Mesenchymal stem cell (in vitro differentiated cells and primary cell): ENCODE results near the gene ASMTL.

Experiments
- DNase-seq: peaks from one replicate; pipeline ENCODE4 v3.0.0-alpha.2; 2013
- H2AFZ ChIP-seq: one replicate; pipeline ENCODE4 v1.6.1; 2013; ENCODE audit warnings: low read depth, mild to moderate bottlenecking, control low read depth, inconsistent platforms, low read length, moderate library complexity
- H2AK5ac ChIP-seq: 2 replicates; pipeline ENCODE4 v1.6.1; 2013; ENCODE audit warnings: low read length, moderate library complexity, mild to moderate bottlenecking, inconsistent platforms; ENCODE audit not compliant: severe bottlenecking
- H2BK120ac ChIP-seq: one replicate; pipeline ENCODE4 v1.6.1; 2013; ENCODE audit warnings: low read depth, mild to moderate bottlenecking, inconsistent platforms, low read length, moderate library complexity
- H2BK12ac ChIP-seq, 2 experiments: one replicate each; pipeline ENCODE4 v1.6.1; 2013; ENCODE audit warnings: inconsistent platforms in 2 of 2, low read length in 2 of 2, mild to moderate bottlenecking in 2 of 2, moderate library complexity in 2 of 2, control low read depth in 1 of 2
- H2BK15ac ChIP-seq: one replicate; pipeline ENCODE4 v1.6.1; 2013; ENCODE audit warnings: mild to moderate bottlenecking, low read depth, inconsistent platforms; ENCODE audit not compliant: poor library complexity, severe bottlenecking
- H2BK5ac ChIP-seq: 2 replicates; pipeline ENCODE4 v1.6.1; 2013; ENCODE audit warnings: low read depth, mild to moderate bottlenecking, low read length, control low read depth, inconsistent platforms; ENCODE audit not compliant: poor library complexity, severe bottlenecking
- H3K14ac ChIP-seq, 2 experiments: one replicate each; pipeline ENCODE4 v1.6.1; 2013; ENCODE audit warnings: inconsistent platforms in 2 of 2, low read length in 2 of 2, control low read depth in 1 of 2, mild to moderate bottlenecking in 1 of 2, moderate library complexity in 1 of 2
- H3K18ac ChIP-seq, 2 experiments: one replicate each; pipeline ENCODE4 v1.6.1; 2013; ENCODE audit warnings: inconsistent platforms in 2 of 2, low read length in 2 of 2, control low read depth in 1 of 2, low read depth in 1 of 2, mild to moderate bottlenecking in 1 of 2
- H3K23ac ChIP-seq, 2 experiments: one replicate each; pipeline ENCODE4 v1.6.1; 2013; ENCODE audit warnings: inconsistent platforms in 2 of 2, low read length in 2 of 2, mild to moderate bottlenecking in 2 of 2, moderate library complexity in 2 of 2, control low read depth in 1 of 2
- H3K27ac ChIP-seq: 2 replicates; pipeline ENCODE4 v1.5.1; 2013; ENCODE audit warnings: mild to moderate bottlenecking, moderate library complexity, low read length, control low read depth, inconsistent platforms; ENCODE audit not compliant: poor library complexity, severe bottlenecking
- H3K27me3 ChIP-seq, 2 experiments: 2 replicates each; pipeline versions ENCODE4 v1.6.1 to v1.7.0; 2013; ENCODE audit warnings: low read length in 2 of 2, mild to moderate bottlenecking in 2 of 2, moderate library complexity in 2 of 2, control low read depth in 1 of 2, inconsistent platforms in 1 of 2; ENCODE audit not compliant: control insufficient read depth in 1 of 2, insufficient read depth in 1 of 2
- H3K36me3 ChIP-seq, 2 experiments: 2 replicates each; pipeline versions ENCODE4 v1.6.1 to v1.7.0; 2013; ENCODE audit warnings: low read length in 2 of 2, control low read depth in 1 of 2, inconsistent platforms in 1 of 2, low read depth in 1 of 2, mild to moderate bottlenecking in 1 of 2; ENCODE audit not compliant: insufficient read depth in 2 of 2, control insufficient read depth in 1 of 2
- H3K4ac ChIP-seq, 2 experiments: one replicate each; pipeline ENCODE4 v1.6.1; 2013; ENCODE audit warnings: inconsistent platforms in 2 of 2, low read length in 2 of 2, mild to moderate bottlenecking in 2 of 2, moderate library complexity in 2 of 2, control low read depth in 1 of 2, low read depth in 1 of 2
- H3K4me1 ChIP-seq: 2 replicates; pipeline ENCODE4 v1.6.1; 2013; ENCODE audit warnings: low read depth, low read length, control low read depth; ENCODE audit not compliant: control insufficient read depth, insufficient read depth
- H3K4me2 ChIP-seq: 2 replicates; pipeline ENCODE4 v1.6.1; 2013; ENCODE audit warnings: low read length, mild to moderate bottlenecking, inconsistent platforms; ENCODE audit not compliant: poor library complexity, severe bottlenecking
- H3K4me3 ChIP-seq, 2 experiments: 2 replicates each; pipeline versions ENCODE4 v1.5.1 to v1.7.0; 2013; ENCODE audit warnings: low read length in 2 of 2, mild to moderate bottlenecking in 2 of 2, control low read depth in 1 of 2, low read depth in 1 of 2; ENCODE audit not compliant: insufficient read depth in 1 of 2
- H3K79me1 ChIP-seq: replicated peaks from 2 replicates; pipeline ENCODE4 v1.6.1; 2013; ENCODE audit warnings: mild to moderate bottlenecking, control low read depth, low read length, inconsistent platforms; ENCODE audit not compliant: poor library complexity, severe bottlenecking
- H3K9ac ChIP-seq: 2 replicates; pipeline ENCODE4 v1.7.0; 2013; ENCODE audit warnings: mild to moderate bottlenecking, low read length, moderate library complexity
- H3K9me3 ChIP-seq: 2 replicates; pipeline ENCODE4 v1.7.0; 2013; ENCODE audit warnings: mild to moderate bottlenecking, low read length; ENCODE audit not compliant: control insufficient read depth
- H4K8ac ChIP-seq: one replicate; pipeline ENCODE4 v1.6.1; 2013; ENCODE audit warnings: inconsistent platforms, mild to moderate bottlenecking, low read length, moderate library complexity
- H4K91ac ChIP-seq: one replicate; pipeline ENCODE4 v1.6.1; 2013; ENCODE audit warnings: mild to moderate bottlenecking, low read length, inconsistent platforms
- WGBS: methylation state at CpG from one replicate; pipeline ENCODE4 v1.1.7; 2013; ENCODE audit warnings: mixed read lengths; 5-methylcytosine and 5-hydroxymethylcytosine counted together

The ASMTL gene

DNA sequence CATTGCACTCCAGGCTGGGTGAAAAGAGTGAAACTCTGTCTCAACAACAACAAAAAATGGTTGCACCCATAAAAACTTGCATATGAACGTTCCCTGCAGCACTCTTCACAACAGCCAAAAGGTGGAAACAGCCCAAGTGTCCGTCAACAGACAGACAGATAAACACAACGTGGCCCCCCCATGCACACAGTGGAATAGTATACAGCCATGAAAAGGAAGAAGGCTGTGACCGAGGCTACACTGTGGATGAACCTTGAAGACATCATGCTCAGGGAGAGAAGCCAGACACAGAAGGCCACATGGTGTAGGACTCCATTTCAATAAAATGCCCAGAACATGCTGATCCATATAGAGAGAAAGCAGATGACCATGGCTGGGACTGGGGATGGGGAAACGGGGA lies 33.5 kb upstream of the ASMTL start:
- Histone ChIP-seq H2AFZ (no peak overlapping the region), H3K79me1 (no peaks in the 10 kb centered on the region), H4K91ac (no peak overlapping the region), H2BK15ac (no peak overlapping the region), H3K27ac (no peak overlapping the region), H3K14ac (no peak overlapping the region), H3K4me2 (no peak overlapping the region), H3K27me3 (peaks cover 0 to 15% of the 10 kb centered on the region in 2 experiments), H3K4ac (no peak overlapping the region), H2AK5ac (no peak overlapping the region), H3K36me3 (no peaks in the 10 kb centered on the region), H4K8ac (no peak overlapping the region), H2BK12ac (no peak overlapping the region), H3K9ac (no peak overlapping the region), H2BK120ac (no peak overlapping the region), H3K4me1 (peaks cover 6% of the 10 kb centered on the region), H3K9me3 (no peaks in the 10 kb centered on the region), H3K4me3 (no peak overlapping the region), H3K23ac (no peak overlapping the region), H2BK5ac (no peak overlapping the region), H3K18ac (no peak overlapping the region)
- WGBS, result 85% methylated on average over 4 of the region's 5 CpGs
- DNase-seq, result no peak

DNA sequence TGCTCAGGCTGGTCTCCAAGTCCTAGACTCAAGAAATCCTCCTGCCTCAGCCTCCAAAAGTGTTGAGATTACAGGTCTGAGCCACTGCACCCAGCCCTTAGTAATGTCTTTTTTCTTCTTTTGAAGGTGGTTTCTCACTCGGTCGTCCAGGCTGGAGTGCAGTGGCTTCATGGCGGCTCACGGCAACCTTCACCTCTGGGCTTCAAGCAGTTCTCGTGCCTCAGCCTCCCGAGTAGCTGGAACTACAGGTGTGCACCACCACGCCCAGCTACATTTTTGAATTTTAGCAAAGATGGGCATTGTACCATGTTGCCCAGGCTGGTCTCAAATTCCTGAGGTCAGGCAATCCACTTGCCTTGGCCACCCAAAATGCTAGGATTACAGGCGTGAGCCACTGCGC lies 32.3 kb upstream of the ASMTL start:
- Histone ChIP-seq H3K9me3 (peaks cover under 1% of the 10 kb centered on the region), H3K18ac (no peak overlapping the region), H3K27ac (no peak overlapping the region), H3K14ac (no peak overlapping the region), H3K27me3 (peaks cover 0 to 15% of the 10 kb centered on the region in 2 experiments), H3K4me1 (peaks cover 8% of the 10 kb centered on the region), H2BK15ac (no peak overlapping the region), H4K8ac (no peak overlapping the region), H2AFZ (no peak overlapping the region), H3K9ac (no peak overlapping the region), H3K36me3 (no peaks in the 10 kb centered on the region), H3K79me1 (no peaks in the 10 kb centered on the region), H3K4me3 (no peak overlapping the region), H3K23ac (no peak overlapping the region), H4K91ac (no peak overlapping the region), H2AK5ac (no peak overlapping the region), H2BK12ac (no peak overlapping the region), H2BK5ac (no peak overlapping the region), H3K4ac (no peak overlapping the region), H3K4me2 (no peak overlapping the region), H2BK120ac (no peak overlapping the region)
- no peak for DNase-seq
- WGBS, result 87% methylated on average over 7 of the region's 9 CpGs

- no peak overlapping the region for H4K8ac ChIP-seq
- no peak overlapping the region for H3K27ac ChIP-seq
- no peak overlapping the region for H3K4me2 ChIP-seq
- H2BK5ac ChIP-seq, result no peak overlapping the region
- H3K18ac ChIP-seq, result no peak overlapping the region
- DNase-seq, result no peak
- H3K4me1 ChIP-seq, result peaks cover 8% of the 10 kb centered on the region
- no peak overlapping the region for H2BK12ac ChIP-seq
- H3K27me3 ChIP-seq, result peaks cover 0 to 15% of the 10 kb centered on the region in 2 experiments
- peaks cover 5% of the 10 kb centered on the region for H3K9me3 ChIP-seq
- H4K91ac ChIP-seq, result no peak overlapping the region
- no peak overlapping the region for H3K14ac ChIP-seq
- no peak overlapping the region for H3K9ac ChIP-seq
- H2AFZ ChIP-seq, result no peak overlapping the region
- H3K23ac ChIP-seq, result no peak overlapping the region
- H2BK120ac ChIP-seq, result no peak overlapping the region
- H2BK15ac ChIP-seq, result no peak overlapping the region
- no peaks in the 10 kb centered on the region for H3K79me1 ChIP-seq
- WGBS, result 100% methylated on average over 1 of the region's 5 CpGs
- H3K36me3 ChIP-seq, result no peaks in the 10 kb centered on the region
- H3K4me3 ChIP-seq, result no peak overlapping the region
- H3K4ac ChIP-seq, result no peak overlapping the region
- no peak overlapping the region for H2AK5ac ChIP-seq
Observed at GRCh38 chrX:1484638-1485019, 31.9 kb upstream of the ASMTL start.

DNA sequence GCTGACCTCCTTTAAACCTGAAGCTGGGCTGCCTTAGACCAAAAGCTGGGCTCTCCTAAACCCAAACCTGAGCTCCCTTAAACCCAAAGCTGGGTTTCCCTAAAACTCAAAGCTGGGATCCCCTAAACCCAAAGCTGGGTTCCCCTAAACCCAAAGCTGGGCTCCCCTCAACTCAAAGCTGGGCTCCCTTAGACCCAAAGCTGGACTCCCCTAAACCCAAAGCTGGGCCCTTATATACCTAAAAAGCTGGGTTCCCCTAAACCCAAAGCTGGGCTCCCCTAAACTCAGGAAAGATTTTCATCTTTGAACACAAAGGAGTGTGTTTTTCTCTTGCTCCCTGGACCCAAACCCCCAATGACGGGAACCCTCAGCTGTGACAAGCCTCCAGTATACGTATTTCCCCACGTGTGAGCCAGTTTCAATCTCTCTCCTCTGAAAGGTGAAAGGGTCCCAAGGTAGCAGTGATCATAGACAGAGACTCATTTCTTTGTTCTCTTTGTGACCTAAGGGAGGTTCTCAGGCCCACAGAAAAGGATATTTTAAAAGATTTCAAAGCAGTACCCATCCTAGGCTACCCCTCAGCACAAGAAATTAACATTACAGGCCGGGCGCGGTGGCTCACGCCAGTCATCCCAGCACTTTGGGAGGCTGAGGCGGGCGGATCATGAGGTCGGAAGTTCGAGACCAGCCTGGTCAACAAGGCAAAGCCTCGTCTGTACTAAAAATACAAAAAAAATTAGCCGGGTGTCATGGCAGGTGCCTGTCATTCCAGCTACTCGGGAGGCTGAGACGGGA lies 31.3 kb upstream of the ASMTL start:
- Histone ChIP-seq H2AFZ (no peak overlapping the region), H3K27me3 (peaks cover 0 to 15% of the 10 kb centered on the region in 2 experiments), H3K4me2 (no peak overlapping the region), H3K36me3 (no peaks in the 10 kb centered on the region), H3K4ac (no peak overlapping the region), H4K8ac (no peak overlapping the region), H3K79me1 (no peaks in the 10 kb centered on the region), H3K23ac (no peak overlapping the region), H3K27ac (no peak overlapping the region), H3K4me1 (peaks cover 8% of the 10 kb centered on the region), H3K9ac (no peak overlapping the region), H2BK5ac (no peak overlapping the region), H3K9me3 (peaks cover 9% of the 10 kb centered on the region), H4K91ac (no peak overlapping the region), H2BK12ac (no peak overlapping the region), H2AK5ac (no peak overlapping the region), H2BK120ac (no peak overlapping the region), H3K14ac (no peak overlapping the region), H2BK15ac (no peak overlapping the region), H3K4me3 (no peak overlapping the region), H3K18ac (no peak overlapping the region)
- WGBS, result 91% methylated on average over 13 of the region's 15 CpGs
- no peak for DNase-seq
